Measurements from ENCODE around the gene TSPO2. TPM values are rescaled to one million over a fixed set of nuclear protein-coding genes. Genes with fewer than 3 reads are reported as not detected.

The TSPO2 gene
- total and polyA plus RNA-seq, 2 of the 13 experiments (the other 11 are each of a cell fraction or from before 2014, with no cell fraction given), result 0.55 TPM; not detected in 1

GRCh38 chr6:40999569-40999968, 42.7 kb upstream of the TSPO2 start (continued):
- TF ChIP-seq ATAD3A (CRISPR knock-in tag; IDR thresholded peaks at IDR 0.05) (no peak), TRIM24 (CRISPR knock-in tag; IDR thresholded peaks at IDR 0.05) (no peak), CREBL2 (CRISPR knock-in tag; IDR thresholded peaks at IDR 0.05; ENCODE audit: borderline replicate concordance) (no peak), KDM1A (CRISPR knock-in tag; IDR thresholded peaks at IDR 0.05) (no peak), ZFP1 (CRISPR knock-in tag; IDR thresholded peaks at IDR 0.05) (no peak), THYN1 (CRISPR knock-in tag; IDR thresholded peaks at IDR 0.05; ENCODE audit: borderline replicate concordance, low read depth) (no peak), MXD3 (CRISPR knock-in tag; IDR thresholded peaks at IDR 0.05) (no peak), NCOA2 (CRISPR knock-in tag; IDR thresholded peaks at IDR 0.05) (no peak), ZBTB10 (CRISPR knock-in tag; IDR thresholded peaks at IDR 0.05; ENCODE audit: borderline replicate concordance) (no peak), ZHX1 (CRISPR knock-in tag; IDR thresholded peaks at IDR 0.05; ENCODE audit: low read depth) (no peak), HNRNPH1 (optimal IDR thresholded peaks at IDR 0.05; ENCODE audit: low read depth, low read length) (no peak), ZBTB46 (CRISPR knock-in tag; IDR thresholded peaks at IDR 0.05; ENCODE audit: borderline replicate concordance) (no peak), SMARCC2 (IDR thresholded peaks at IDR 0.05) (no peak), NFE2L1 (CRISPR knock-in tag; IDR thresholded peaks at IDR 0.05; ENCODE audit: borderline replicate concordance) (no peak), ZSCAN31 (CRISPR knock-in tag; IDR thresholded peaks at IDR 0.05; ENCODE audit: low read depth) (no peak), DDIT3 (CRISPR knock-in tag; IDR thresholded peaks at IDR 0.05) (no peak), KAT8 (CRISPR knock-in tag; IDR thresholded peaks at IDR 0.05) (0 out of 2 replicates have a peak, but pooled peaks have one; percentile 35), CBX5 (CRISPR knock-in tag; IDR thresholded peaks at IDR 0.05; ENCODE audit: borderline replicate concordance) (peak; percentile 60; the same call in 1 of the 2 replicates), HES4 (CRISPR knock-in tag; IDR thresholded peaks at IDR 0.05; ENCODE audit: borderline replicate concordance) (no peak), SP5 (CRISPR knock-in tag; IDR thresholded peaks at IDR 0.05; ENCODE audit: borderline replicate concordance, low read depth) (no peak), MAX (IDR thresholded peaks at IDR 0.05) (no peak), TEAD2 (CRISPR knock-in tag; IDR thresholded peaks at IDR 0.05) (no peak), ZNF850 (CRISPR knock-in tag; conservative IDR thresholded peaks at IDR 0.05) (no peak)

Data from HepG2 (cell line).